ENCODE measurements around the gene TMPRSS13.

Gene TMPRSS13

DNA sequence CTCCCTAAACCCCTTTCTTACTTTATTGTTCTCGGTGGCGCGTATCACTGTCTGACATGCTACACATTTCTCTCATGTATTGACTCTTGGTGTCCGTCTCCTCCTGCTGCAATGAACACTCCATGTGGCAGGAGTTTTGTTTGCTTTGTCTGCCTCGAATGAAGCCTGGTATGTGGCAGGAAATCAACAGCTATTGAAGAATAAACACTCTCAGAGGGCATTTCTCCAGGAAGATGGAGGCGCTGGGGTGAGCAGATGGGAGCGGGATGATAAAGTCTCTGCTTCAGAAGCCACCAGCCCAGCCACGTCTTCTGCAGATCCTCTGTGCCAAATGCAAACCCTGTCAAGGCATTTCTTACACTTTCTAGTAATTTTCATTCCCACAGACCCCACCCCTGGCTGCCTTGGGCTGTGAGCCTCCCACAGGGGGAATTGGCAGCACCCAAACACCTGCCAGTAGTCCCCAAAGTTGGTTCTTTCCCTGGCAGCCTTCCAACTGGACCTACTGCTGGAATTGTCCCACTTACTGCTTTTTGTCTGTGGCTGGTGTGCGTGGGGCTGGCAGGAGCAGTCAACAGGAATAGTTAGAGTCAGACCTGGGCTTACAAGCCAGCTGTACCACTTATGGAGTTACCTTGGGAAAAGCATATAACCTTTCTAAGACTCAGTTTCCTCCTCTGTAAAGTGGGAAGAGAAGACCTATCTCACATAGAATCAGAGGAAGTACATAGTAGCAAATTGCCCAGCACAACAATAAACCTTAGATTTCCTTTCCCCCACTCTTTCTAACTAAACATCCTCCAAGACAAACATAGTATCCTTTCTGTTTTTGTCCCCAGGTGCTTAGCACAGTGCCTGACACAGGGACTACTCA, 43.7 kb upstream of the TMPRSS13 start:
- Histone ChIP-seq H3K27ac (peak overlapping the region in 4 of 11 experiments; percentile 30 to 58 (median 44); a peak in 5 of 22 replicates), H3K4me1 (peaks cover 48 to 100% (median 65%) of the 10 kb centered on the region in 10 experiments), H3K27me3 (no peaks in the 10 kb centered on the region), H3K36me3 (no peaks in the 10 kb centered on the region), H4K20me1 (no peaks in the 10 kb centered on the region), H3K4me3 (no peak overlapping the region), H3K9ac (0 out of 22 replicates have a peak overlapping the region, but pooled peaks of 1 of the 11 experiments have one; percentile 51), H3K4me2 (peak overlapping the region; percentile 1 to 95 (median 49); a peak in 18 of 22 replicates), H3K9me3 (replicated peaks in 1 of 11) (no peaks in the 10 kb centered on the region)
- TF ChIP-seq Cebpa-rat (IDR thresholded peaks at IDR 0.05), result no peak

- no peaks in the 10 kb centered on the region for H3K27me3 ChIP-seq
- peak overlapping the region in 1 of 11 experiments; percentile 11; a peak in 3 of 22 replicates for H3K27ac ChIP-seq
- H3K9me3 ChIP-seq (replicated peaks in 1 of 11), result no peaks in the 10 kb centered on the region
- no peak overlapping the region for H3K9ac ChIP-seq
- H3K4me3 ChIP-seq, result no peak overlapping the region
- H3K36me3 ChIP-seq, result no peaks in the 10 kb centered on the region
- peaks cover 41 to 97% (median 57%) of the 10 kb centered on the region in 10 experiments for H3K4me1 ChIP-seq
- no peaks in the 10 kb centered on the region for H4K20me1 ChIP-seq
- TF ChIP-seq Cebpa-rat (IDR thresholded peaks at IDR 0.05), result no peak
- peak overlapping the region in 7 of 11 experiments; percentile 21 to 95 (median 88); a peak in 13 of 22 replicates for H3K4me2 ChIP-seq
These were observed 42.8 kb upstream of the TMPRSS13 start for GRCh38 chr11:117972044-117972443.

DNA sequence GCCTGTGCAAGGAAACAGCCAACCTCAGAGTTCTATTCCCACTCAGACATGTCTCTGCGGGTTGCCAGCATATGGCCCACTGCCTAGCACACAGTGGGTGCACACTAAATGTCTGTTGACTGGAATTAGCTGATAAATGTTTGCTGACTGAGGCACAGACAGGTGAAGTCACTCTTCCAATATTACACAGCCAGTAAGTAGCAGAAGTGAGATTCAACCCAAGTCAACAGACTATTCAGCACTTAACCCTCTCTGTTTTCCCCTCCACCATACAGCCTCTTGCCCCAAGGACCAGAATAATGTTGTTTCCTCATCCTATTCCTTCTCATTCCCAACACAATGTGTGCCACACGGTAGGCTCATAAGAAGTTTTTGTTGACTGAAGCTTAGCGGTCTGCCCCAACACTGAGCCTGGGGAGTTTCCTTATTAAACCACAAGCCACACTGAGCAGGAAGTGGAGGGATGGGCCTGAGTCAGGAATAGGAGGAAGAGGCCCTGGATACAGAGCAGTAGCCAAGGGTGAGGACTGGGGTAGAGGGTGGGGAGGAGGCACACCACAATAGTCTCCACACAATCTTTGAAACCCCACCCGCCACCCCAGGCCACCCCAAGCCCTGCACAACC, 41.3 kb upstream of the TMPRSS13 start:
- peak overlapping the region; percentile 70 to 95 (median 86) for H3K4me2 ChIP-seq
- H3K36me3 ChIP-seq, result no peaks in the 10 kb centered on the region
- H3K27me3 ChIP-seq, result no peaks in the 10 kb centered on the region

GRCh38 chr11:117969160-117969991, 40.2 kb upstream of the TMPRSS13 start:
- no peak overlapping the region for H3K4me3 ChIP-seq
- TF ChIP-seq Cebpa-rat (IDR thresholded peaks at IDR 0.05), result no peak
- no peaks in the 10 kb centered on the region for H3K27me3 ChIP-seq
- H3K9ac ChIP-seq, result no peak overlapping the region
- no peaks in the 10 kb centered on the region for H3K9me3 ChIP-seq (replicated peaks in 1 of 11)
- H3K27ac ChIP-seq, result peak overlapping the region in 2 of 11 experiments; percentile 7 to 71; a peak in 1 of 22 replicates
- peak overlapping the region; percentile 70 to 95 (median 86); a peak in 21 of 22 replicates for H3K4me2 ChIP-seq
- H3K4me1 ChIP-seq, result peaks cover 33 to 71% (median 47%) of the 10 kb centered on the region in 10 experiments
- no peaks in the 10 kb centered on the region for H3K36me3 ChIP-seq
- no peaks in the 10 kb centered on the region for H4K20me1 ChIP-seq

More for the DNA sequence above, 41.3 kb upstream of the TMPRSS13 start:
- Histone ChIP-seq H4K20me1 (no peaks in the 10 kb centered on the region), H3K4me1 (peaks cover 33 to 82% (median 49%) of the 10 kb centered on the region in 10 experiments), H3K9ac (peak overlapping the region in 3 of 11 experiments; percentile 11 to 58 (median 57); a peak in 3 of 22 replicates), H3K27ac (peak overlapping the region in 6 of 11 experiments; percentile 35 to 71 (median 60); a peak in 10 of 22 replicates), H3K9me3 (replicated peaks in 1 of 11) (no peaks in the 10 kb centered on the region), H3K4me3 (peak overlapping the region in 5 of 10 experiments; percentile 2 to 33 (median 12); a peak in 5 of 20 replicates)
- no peak for TF ChIP-seq Cebpa-rat (IDR thresholded peaks at IDR 0.05)

GRCh38 chr11:117966908-117967307, 37.7 kb upstream of the TMPRSS13 start:
- Histone ChIP-seq H3K27ac (no peak overlapping the region), H3K4me2 (no peak overlapping the region), H3K36me3 (no peaks in the 10 kb centered on the region), H3K4me1 (peaks cover 21 to 54% (median 27%) of the 10 kb centered on the region in 10 experiments), H3K9ac (no peak overlapping the region), H3K9me3 (replicated peaks in 1 of 11) (no peaks in the 10 kb centered on the region), H3K4me3 (no peak overlapping the region), H4K20me1 (no peaks in the 10 kb centered on the region), H3K27me3 (no peaks in the 10 kb centered on the region)
- TF ChIP-seq Cebpa-rat (IDR thresholded peaks at IDR 0.05), result no peak

GRCh38 chr11:117962826-117963225, 33.6 kb upstream of the TMPRSS13 start:
- H3K9me3 ChIP-seq (replicated peaks in 1 of 11), result peaks cover 10 to 19% (median 14%) of the 10 kb centered on the region in 11 experiments; a peak in 20 of 22 replicates
- no peak for TF ChIP-seq Cebpa-rat (IDR thresholded peaks at IDR 0.05)

DNA sequence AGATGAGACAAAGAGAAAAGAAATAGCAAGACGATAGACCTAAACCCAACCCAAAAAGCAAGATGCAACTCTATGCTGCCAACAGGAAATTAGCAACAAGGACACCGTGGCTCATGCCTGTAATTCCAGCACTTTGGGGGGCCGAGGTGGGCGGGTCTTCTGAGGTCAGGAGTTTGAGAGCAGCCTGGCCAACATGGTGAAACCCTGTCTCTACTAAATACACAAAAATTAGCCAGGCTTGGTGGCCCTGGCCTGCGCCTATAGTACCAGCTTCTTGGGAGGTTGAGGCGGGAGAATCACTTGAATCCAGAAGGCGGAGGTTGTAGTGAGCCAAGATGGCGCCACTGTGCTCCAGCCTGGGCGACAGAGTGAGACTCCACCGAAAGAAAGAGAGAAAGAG, 32.7 kb upstream of the TMPRSS13 start:
- H3K9ac ChIP-seq, result no peak overlapping the region
- peaks cover 0 to 53% (median 7%) of the 10 kb centered on the region in 10 experiments; a peak in 13 of 20 replicates for H3K4me1 ChIP-seq
- H3K9me3 ChIP-seq (replicated peaks in 1 of 11), result peaks cover 18 to 28% (median 23%) of the 10 kb centered on the region in 11 experiments; a peak in 21 of 22 replicates
- peak overlapping the region in 2 of 11 experiments; percentile 88 to 95; a peak in 4 of 22 replicates for H3K4me2 ChIP-seq
- no peaks in the 10 kb centered on the region for H3K27me3 ChIP-seq
- no peaks in the 10 kb centered on the region for H4K20me1 ChIP-seq
- TF ChIP-seq Cebpa-rat (IDR thresholded peaks at IDR 0.05), result no peak
- no peak overlapping the region for H3K27ac ChIP-seq
- no peaks in the 10 kb centered on the region for H3K36me3 ChIP-seq
- no peak overlapping the region for H3K4me3 ChIP-seq

More at GRCh38 chr11:117962826-117963225, 33.6 kb upstream of the TMPRSS13 start:
- Histone ChIP-seq H3K9ac (no peak overlapping the region), H3K4me1 (peaks cover 0 to 53% (median 7%) of the 10 kb centered on the region in 10 experiments; a peak in 13 of 20 replicates), H3K36me3 (no peaks in the 10 kb centered on the region), H3K27ac (no peak overlapping the region), H3K4me3 (no peak overlapping the region), H4K20me1 (no peaks in the 10 kb centered on the region), H3K27me3 (no peaks in the 10 kb centered on the region), H3K4me2 (no peak overlapping the region)

DNA sequence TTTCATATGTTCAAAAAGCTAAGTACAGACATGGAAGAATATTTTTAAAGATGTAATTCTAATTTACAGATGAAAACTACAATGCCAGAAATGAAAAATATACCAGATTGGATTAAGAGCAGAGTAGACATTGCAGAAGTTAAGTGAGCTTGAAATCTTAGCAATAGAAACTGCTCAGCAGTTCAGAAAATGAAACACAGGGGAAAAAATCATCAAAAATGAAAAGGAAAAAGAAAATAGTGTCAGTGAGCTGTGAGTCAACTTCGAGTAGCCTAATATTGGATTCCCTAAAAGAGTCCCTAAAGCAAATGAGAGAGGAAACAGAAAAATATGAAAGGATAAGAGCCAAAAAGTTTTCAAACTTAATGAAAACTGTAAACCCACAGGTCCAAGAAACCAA, 31.2 kb upstream of the TMPRSS13 start:
- Histone ChIP-seq H4K20me1 (no peaks in the 10 kb centered on the region), H3K9ac (peak overlapping the region in 3 of 11 experiments; percentile 71 to 75 (median 74); a peak in 4 of 22 replicates), H3K27ac (peak overlapping the region in 4 of 11 experiments; percentile 81 to 90 (median 84); a peak in 8 of 22 replicates), H3K27me3 (no peaks in the 10 kb centered on the region), H3K36me3 (no peaks in the 10 kb centered on the region), H3K4me2 (peak overlapping the region in 4 of 11 experiments; percentile 55 to 95 (median 90); a peak in 7 of 22 replicates), H3K4me3 (no peak overlapping the region; a peak in 1 of 20 replicates), H3K4me1 (peaks cover 0 to 53% (median 7%) of the 10 kb centered on the region in 10 experiments; a peak in 13 of 20 replicates), H3K9me3 (replicated peaks in 1 of 11) (peaks cover 18 to 31% (median 24%) of the 10 kb centered on the region in 11 experiments; a peak in 21 of 22 replicates)
- no peak for TF ChIP-seq Cebpa-rat (IDR thresholded peaks at IDR 0.05)

Measured in BLaER1 treated with 17β-estradiol and CSF1 and Interleukin-3, amounts not matched to agents 10 nM and 100 nM (cell line).